Bronchial epithelial cell (primary cell): ENCODE data around the gene BTBD16. TPM values are rescaled to one million over a fixed set of nuclear protein-coding genes. Genes with fewer than 3 reads are reported as not detected.

Experiments
- DNase-seq: peaks from one replicate; pipeline ENCODE4 v3.0.0-alpha.2; 2010; ENCODE audit warnings: low read depth
- FAIRE-seq: peaks from 2 replicates; lab custom pipeline; 2011; peaks lifted over from hg19 to GRCh38; lab: Jason Lieb, UNC
- H3K27me3 ChIP-seq: 2 replicates; pipeline ENCODE4 v1.5.1; 2011; ENCODE audit warnings: low read length; ENCODE audit not compliant: control insufficient read depth, insufficient read depth
- H3K36me3 ChIP-seq: 2 replicates; pipeline ENCODE4 v1.5.1; 2011; ENCODE audit warnings: low read length; ENCODE audit not compliant: control insufficient read depth, insufficient read depth
- H3K4me3 ChIP-seq: 2 replicates; pipeline ENCODE4 v1.5.1; 2011; ENCODE audit warnings: mild to moderate bottlenecking, low read depth, low read length, control low read depth
- CTCF ChIP-seq: IDR thresholded peaks from 2 replicates; pipeline ENCODE4 v1.5.1; 2011; ENCODE audit warnings: mild to moderate bottlenecking, moderate library complexity, low read length, control low read depth, inconsistent platforms; ENCODE audit not compliant: insufficient read depth, severe bottlenecking
- total RNA-seq: library from RNA; depleted of rRNA; stranded (reverse); fragments of >200 nt; gene quantifications from 2 replicates; pipeline ENCODE4 v1.2.1, GENCODE V29; 2014

Gene BTBD16
- total RNA-seq, 1 donor from 2014 or later = 0.26 TPM

DNA sequence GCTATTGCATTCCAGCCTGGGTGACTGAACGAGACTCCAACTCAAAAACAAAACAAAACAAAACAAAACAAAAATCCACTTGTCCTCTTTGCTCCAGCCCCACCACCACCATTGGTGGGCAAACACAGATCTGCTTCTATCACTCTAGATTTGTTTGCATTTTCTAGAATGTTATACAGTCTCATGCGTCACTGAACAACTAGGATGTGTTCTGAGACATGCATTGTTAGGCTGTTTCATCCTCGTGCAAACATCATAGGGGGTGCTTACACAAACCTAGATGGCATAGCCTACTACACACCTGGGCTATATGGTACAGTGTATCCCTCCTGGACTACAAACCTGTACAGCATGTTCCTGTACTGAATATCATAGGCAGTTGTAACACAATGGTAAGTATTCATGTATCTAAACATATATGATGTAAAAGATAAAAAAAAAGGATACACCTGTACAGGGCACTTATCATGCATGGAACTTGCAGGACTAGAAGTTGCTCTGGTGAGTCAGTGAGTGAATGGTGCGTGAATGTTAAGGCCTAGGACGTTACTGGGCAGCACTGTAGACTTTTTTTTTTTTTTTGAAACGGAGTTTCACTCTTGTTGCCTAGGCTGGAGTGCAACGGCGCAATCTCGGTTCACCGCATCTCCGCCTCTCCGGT is 45.3 kb downstream of the BTBD16 start:
- Histone ChIP-seq H3K4me3 (no peak overlapping the region), H3K27me3 (no peaks in the 10 kb centered on the region), H3K36me3 (no peaks in the 10 kb centered on the region)
- TF ChIP-seq CTCF = no peak
- DNase-seq = no peak
- no peak for FAIRE-seq

- no peak overlapping the region for H3K4me3 ChIP-seq
- no peak for FAIRE-seq
- no peak for TF ChIP-seq CTCF
- no peaks in the 10 kb centered on the region for H3K27me3 ChIP-seq
- no peak for DNase-seq
- H3K36me3 ChIP-seq = no peaks in the 10 kb centered on the region
Measured at GRCh38 chr10:122321960-122322359, 50.9 kb downstream of the BTBD16 start.

DNA sequence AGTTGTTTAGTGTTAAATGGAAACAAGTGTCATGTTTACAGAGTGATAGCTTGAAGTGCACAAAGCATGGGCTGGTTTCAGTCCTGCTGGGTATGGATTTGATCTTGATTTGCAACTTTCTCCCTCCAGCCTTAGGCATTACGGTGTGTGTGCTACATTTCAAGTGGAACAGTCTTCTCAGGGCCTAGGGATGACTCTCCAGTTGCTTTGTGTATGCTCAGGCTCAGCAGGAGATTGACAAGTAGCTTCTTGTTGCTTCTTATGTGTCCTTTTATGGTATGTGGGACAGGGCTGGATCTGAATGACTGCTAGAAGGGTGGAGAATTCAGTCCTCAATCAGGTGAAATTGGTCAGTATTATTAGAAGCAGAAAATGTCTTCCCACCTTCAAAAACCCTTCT is 52.1 kb downstream of the BTBD16 start:
- no peak for TF ChIP-seq CTCF
- H3K27me3 ChIP-seq = no peaks in the 10 kb centered on the region
- no peaks in the 10 kb centered on the region for H3K36me3 ChIP-seq
- FAIRE-seq (peak; percentile 99), DNase-seq (peak; percentile 93)
- H3K4me3 ChIP-seq = no peak overlapping the region

GRCh38 chr10:122323941-122324675 is 53.0 kb downstream of the BTBD16 start:
- H3K36me3 ChIP-seq = no peaks in the 10 kb centered on the region
- no peak for TF ChIP-seq CTCF
- DNase-seq (peak; percentile 97), FAIRE-seq (peak; percentile 93)
- H3K4me3 ChIP-seq = no peak overlapping the region
- H3K27me3 ChIP-seq = no peaks in the 10 kb centered on the region

DNA sequence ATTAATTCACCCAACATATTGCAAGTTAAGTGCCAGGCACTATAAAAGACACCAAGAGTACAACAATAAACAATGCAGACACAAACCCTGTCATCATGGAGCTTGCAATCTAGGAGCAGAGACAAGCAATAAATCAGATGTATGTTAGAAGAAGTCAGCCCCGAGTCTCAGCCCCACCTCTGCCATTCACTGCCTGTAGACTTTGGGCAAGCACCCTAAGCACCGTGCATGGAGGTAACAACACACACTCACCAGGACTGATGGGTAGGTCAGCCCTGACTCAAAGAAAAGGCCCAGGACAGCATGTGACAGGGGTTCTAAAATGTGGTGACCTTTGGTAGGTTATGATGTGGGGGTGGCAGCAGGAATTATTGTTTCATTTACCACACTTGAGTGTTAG is 54.1 kb downstream of the BTBD16 start:
- no peak for DNase-seq

More for the DNA sequence above, 54.1 kb downstream of the BTBD16 start:
- no peak for TF ChIP-seq CTCF
- FAIRE-seq = peak; percentile 18
- H3K4me3 ChIP-seq = no peak overlapping the region
- H3K27me3 ChIP-seq = no peaks in the 10 kb centered on the region
- no peaks in the 10 kb centered on the region for H3K36me3 ChIP-seq
